ENCODE results near the gene PRKAG3.
"Not testable (repeated sequence)": the region's sequence is repeated elsewhere in the genome, so short reads cannot be mapped to it uniquely, and the experiment has no call there.

Gene PRKAG3

GRCh38 chr2:218781691-218782527 lies 49.7 kb downstream of the PRKAG3 start, which contains the start of gene CYP27A1:
TSS of gene CYP27A1 (plus strand) at chr2:218782147. CDS start at chr2:218782183, 36 bp downstream.
- DNase-seq (ENCODE audit: low read depth): no peak

- DNase-seq (ENCODE audit: low read depth): no peak
Measured at GRCh38 chr2:218780851-218781690, 50.5 kb downstream of the PRKAG3 start.

GRCh38 chr2:218780046-218780445 lies 51.6 kb downstream of the PRKAG3 start:
- no peak for DNase-seq (ENCODE audit: low read depth)

DNA sequence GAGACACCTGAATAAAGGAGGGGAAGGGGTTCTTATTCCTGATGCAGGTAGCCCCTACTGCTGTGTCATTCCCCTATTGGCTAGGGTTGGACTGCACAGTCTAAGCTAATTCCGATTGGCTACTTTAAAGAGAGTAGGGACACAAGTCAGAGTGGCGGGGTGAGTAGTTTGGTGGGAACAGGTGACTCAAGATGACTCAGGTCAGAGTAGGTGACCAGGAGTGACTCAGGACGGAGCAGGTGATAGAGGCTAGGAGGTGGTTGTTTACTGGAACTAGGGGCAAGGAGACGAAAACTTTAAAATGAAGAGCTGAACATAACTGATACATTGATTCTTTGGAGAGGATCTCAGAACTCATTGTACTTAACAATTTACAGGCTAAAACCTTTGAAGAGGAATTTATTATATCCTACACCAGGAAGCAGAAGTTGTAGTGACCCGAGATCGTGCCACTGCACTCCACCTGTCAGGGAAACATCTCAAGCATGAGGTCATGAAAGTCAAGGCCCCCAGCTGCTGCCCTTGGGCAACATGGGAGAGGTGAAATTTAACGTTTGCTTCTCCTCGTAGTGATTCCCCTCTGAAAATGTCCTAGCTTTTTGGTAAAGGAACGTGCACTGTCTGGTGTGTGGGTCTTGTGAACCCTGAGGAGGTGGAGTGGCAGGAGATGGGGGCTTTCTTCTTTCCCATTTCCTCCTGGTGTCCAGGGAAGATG lies 54.2 kb downstream of the PRKAG3 start:
- no peak for DNase-seq (ENCODE audit: low read depth)

GRCh38 chr2:218776488-218776887 lies 55.1 kb downstream of the PRKAG3 start:
- DNase-seq (ENCODE audit: low read depth): no peak

DNA sequence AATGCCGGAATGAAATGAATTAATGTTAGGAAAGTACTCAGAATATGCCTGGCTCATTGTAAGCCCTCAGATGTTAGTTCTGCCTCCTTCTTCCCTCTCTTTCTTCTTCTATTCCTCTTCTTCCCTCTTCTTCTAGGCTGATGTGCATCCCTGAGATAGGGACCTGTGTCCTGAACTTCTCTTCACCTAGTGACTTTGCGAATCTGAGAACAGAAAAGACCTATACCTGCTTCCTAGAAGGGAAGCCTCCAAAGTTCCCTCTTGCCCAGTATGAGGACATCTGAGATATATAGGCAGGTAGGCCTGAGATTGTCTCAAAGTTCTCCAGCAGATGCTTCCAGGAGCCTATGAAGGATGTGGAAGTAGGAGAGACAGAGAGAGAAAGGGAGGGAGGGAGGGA lies 57.7 kb downstream of the PRKAG3 start:
- DNase-seq (ENCODE audit: low read depth): no peak

DNA sequence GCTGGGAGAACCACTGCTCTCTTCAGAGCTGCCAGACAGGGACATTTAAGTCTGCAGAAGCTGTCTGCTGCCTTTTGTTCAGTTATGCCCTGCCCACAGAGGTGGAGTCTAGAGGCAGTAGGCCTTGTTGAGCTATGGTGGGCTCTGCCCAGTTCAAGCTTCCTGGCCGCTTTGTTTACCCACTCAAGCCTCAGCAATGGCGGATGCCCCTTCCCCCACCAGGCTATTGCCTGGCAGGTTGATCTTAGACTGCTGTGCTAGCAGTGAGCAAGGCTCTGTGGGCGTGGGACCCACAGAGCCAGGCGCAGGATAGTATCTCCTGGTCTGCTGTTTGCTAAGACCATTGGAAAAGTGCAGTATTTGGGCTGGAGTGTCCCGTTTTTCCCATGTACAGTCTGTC lies 58.8 kb downstream of the PRKAG3 start:
- DNase-seq (ENCODE audit: low read depth): not testable (repeated sequence)
